SK-N-SH (cell line): ENCODE data around the gene ZNF445. TPM values are rescaled to one million over a fixed set of nuclear protein-coding genes. Genes with fewer than 3 reads are reported as not detected.

Experiments
- CTCF ChIA-PET: fragments of 300-600, 350-600 bp; formaldehyde crosslinking; extraction: SDS; loops from one replicate; lab custom pipeline; 2021; lab: Yijun Ruan, JAX
- POLR2A ChIA-PET: fragments of 350-600 bp; sonication (Branson Sonifier 250); formaldehyde crosslinking; extraction: SDS; loops from one replicate; lab custom pipeline; 2020; ENCODE audit warnings: antibody characterized with exemption, inconsistent platforms; lab: Yijun Ruan, JAX
- DNase-seq: peaks from one replicate; pipeline ENCODE4 v3.0.0; 2012
- H2AFZ ChIP-seq: fragments of 200-600 bp; sonication (generic); 2 replicates; pipeline ENCODE4 v1.8.1; 2016; ENCODE audit warnings: antibody characterized with exemption, mild to moderate bottlenecking, low read depth
- H3F3A ChIP-seq: fragments of 200-600 bp; sonication (generic); replicated peaks from 2 replicates; pipeline ENCODE3; 2016; ENCODE audit warnings: antibody characterized with exemption, mild to moderate bottlenecking; ENCODE audit not compliant: insufficient read depth
- H3K27ac ChIP-seq, 2 experiments: fragments of 200-500 bp in 1 of 2; fragments of 200-600 bp in 1 of 2; sonication (Bioruptor generic) in 1 of 2; sonication (generic), shearing (Covaris generic) in 1 of 2; 2 replicates each; pipeline versions ENCODE4 v1.5.1 to v1.6.1; 2014 to 2016; ENCODE audit warnings: low read depth in 2 of 2, inconsistent platforms in 1 of 2, low read length in 1 of 2, mild to moderate bottlenecking in 1 of 2, mixed read lengths in 1 of 2
- H3K27me3 ChIP-seq: fragments of 200-600 bp; sonication (generic), shearing (Covaris generic); 2 replicates; pipeline ENCODE4 v1.6.1; 2016; ENCODE audit warnings: mixed run types; ENCODE audit not compliant: insufficient read depth
- H3K36me3 ChIP-seq, 2 experiments: fragments of 200-500 bp in 1 of 2; fragments of 200-600 bp in 1 of 2; sonication (Bioruptor generic) in 1 of 2; sonication (generic) in 1 of 2; replicated peaks in 1 of 2; 2 replicates each; pipeline versions ENCODE3 to v1.5.1; 2014 to 2016; ENCODE audit warnings: low read length in 1 of 2, mild to moderate bottlenecking in 1 of 2; ENCODE audit not compliant: insufficient read depth in 2 of 2, control insufficient read depth in 1 of 2
- H3K4me1 ChIP-seq, 2 experiments: fragments of 200-500 bp in 1 of 2; fragments of 200-600 bp in 1 of 2; sonication (Bioruptor generic) in 1 of 2; sonication (generic), shearing (Covaris generic) in 1 of 2; 2 replicates each; pipeline versions ENCODE4 v1.5.1 to v1.6.1; 2014 to 2016; ENCODE audit warnings: low read depth in 1 of 2, low read length in 1 of 2, mixed run types in 1 of 2; ENCODE audit not compliant: insufficient read depth in 2 of 2, control insufficient read depth in 1 of 2
- H3K4me2 ChIP-seq: fragments of 200-600 bp; sonication (generic), shearing (Covaris generic); 2 replicates; pipeline ENCODE4 v1.6.1; 2017; ENCODE audit warnings: mixed run types
- H3K4me3 ChIP-seq, 2 experiments: fragments of 200-500 bp in 1 of 2; fragments of 200-600 bp in 1 of 2; sonication (Bioruptor generic) in 1 of 2; sonication (generic), shearing (Covaris generic) in 1 of 2; 2 replicates each; pipeline versions ENCODE4 v1.5.1 to v1.8.1; 2014 to 2016; ENCODE audit warnings: low read depth in 2 of 2, inconsistent platforms in 1 of 2, low read length in 1 of 2, mild to moderate bottlenecking in 1 of 2, mixed read lengths in 1 of 2, moderate library complexity in 1 of 2
- H3K79me2 ChIP-seq: fragments of 200-600 bp; sonication (generic); 2 replicates; pipeline ENCODE4 v1.8.1; 2017; ENCODE audit warnings: mild to moderate bottlenecking; ENCODE audit not compliant: insufficient read depth
- H3K9ac ChIP-seq: fragments of 200-600 bp; sonication (generic); 2 replicates; pipeline ENCODE4 v1.6.1; 2017; ENCODE audit warnings: mixed run types
- H3K9me2 ChIP-seq: fragments of 200-600 bp; sonication (generic); 2 replicates; pipeline ENCODE4 v1.6.1; 2017; ENCODE audit warnings: mixed run types
- H3K9me3 ChIP-seq: fragments of 200-600 bp; sonication (generic); 2 replicates; pipeline ENCODE4 v1.6.1; 2017; ENCODE audit warnings: mixed run types, mild to moderate bottlenecking, moderate library complexity
- H4K20me1 ChIP-seq: fragments of 200-600 bp; sonication (generic); 2 replicates; pipeline ENCODE4 v1.6.1; 2017; ENCODE audit warnings: mild to moderate bottlenecking, mixed run types; ENCODE audit not compliant: insufficient read depth
- CHD2 ChIP-seq: fragments of 150-350 bp; IDR thresholded peaks from 2 replicates; pipeline ENCODE4 v1.6.1; 2018; ENCODE audit warnings: low read length; ENCODE audit not compliant: partially characterized antibody
- CTCF ChIP-seq: fragments of 200-600 bp; sonication (generic); IDR thresholded peaks from 2 replicates; pipeline ENCODE4 v1.6.1; 2017; ENCODE audit warnings: antibody characterized with exemption, mild to moderate bottlenecking, moderate library complexity
- EZH2phosphoT487 ChIP-seq: fragments of 200-600 bp; sonication (generic); IDR thresholded peaks from 2 replicates; pipeline ENCODE4 v1.6.1; 2017; ENCODE audit warnings: low read depth, mixed run types, mild to moderate bottlenecking, antibody characterized with exemption, moderate library complexity, borderline replicate concordance
- FOSL2 ChIP-seq: IDR thresholded peaks from 2 replicates; pipeline ENCODE4 v1.4.0; 2012; ENCODE audit warnings: low read depth, mild to moderate bottlenecking, moderate library complexity, borderline replicate concordance
- GABPA ChIP-seq: IDR thresholded peaks from 2 replicates; pipeline ENCODE4 v1.4.0; 2012; ENCODE audit warnings: low read depth, mild to moderate bottlenecking
- MAX ChIP-seq: IDR thresholded peaks from 2 replicates; pipeline ENCODE4 v1.4.0; 2012; ENCODE audit warnings: low read depth
- MEF2A ChIP-seq: IDR thresholded peaks from 2 replicates; pipeline ENCODE4 v1.4.0; 2012; ENCODE audit warnings: low read depth, borderline replicate concordance
- NRF1 ChIP-seq: IDR thresholded peaks from 2 replicates; pipeline ENCODE4 v1.6.1; 2012; ENCODE audit warnings: low read depth, mild to moderate bottlenecking, low read length
- RAD21 ChIP-seq: IDR thresholded peaks from 2 replicates; pipeline ENCODE4 v1.6.1; 2012; ENCODE audit warnings: mild to moderate bottlenecking, low read length
- RFX5 ChIP-seq: IDR thresholded peaks from 2 replicates; pipeline ENCODE4 v1.6.1; 2012; ENCODE audit warnings: mild to moderate bottlenecking, improper control_type of control experiment, low read length
- RXRA ChIP-seq: IDR thresholded peaks from 2 replicates; pipeline ENCODE4 v1.4.0; 2012; ENCODE audit warnings: low read depth, mild to moderate bottlenecking, borderline replicate concordance
- TEAD4 ChIP-seq: IDR thresholded peaks from 2 replicates; pipeline ENCODE4 v1.4.0; 2012; ENCODE audit warnings: mild to moderate bottlenecking, borderline replicate concordance; ENCODE audit not compliant: insufficient read depth
- USF2 ChIP-seq: fragments of 150-350 bp; IDR thresholded peaks from 2 replicates; pipeline ENCODE4 v1.6.1; 2017; ENCODE audit warnings: antibody characterized with exemption, low read length, low read depth, borderline replicate concordance
- YY1 ChIP-seq: IDR thresholded peaks from 2 replicates; pipeline ENCODE4 v1.4.0; 2012; ENCODE audit warnings: low read depth, mild to moderate bottlenecking
- ZBTB33 ChIP-seq: IDR thresholded peaks from 2 replicates; pipeline ENCODE4 v1.4.0; 2012; ENCODE audit warnings: low read depth, borderline replicate concordance
- WGBS: methylation state at CpG from one replicate; pipeline ENCODE4 v1.1.6; 2017; ENCODE audit warnings: low lambda C conversion rate; 5-methylcytosine and 5-hydroxymethylcytosine counted together
- polyA plus RNA-seq, 3 experiments: library from polyadenylated mRNA; depleted of rRNA; stranded (reverse); fragments of >200 nt; gene quantifications; 2 replicates each; pipeline ENCODE4 v1.2.3, GENCODE V29; 2012

ZNF445 gene
- polyA plus RNA-seq, 1 of the 3 experiments (the other 2 are of a cell fraction): 2.2 TPM

GRCh38 chr3:44427683-44428082 is 49.8 kb downstream of the ZNF445 start:
- Histone ChIP-seq H3K36me3 (no peaks in the 10 kb centered on the region), H2AFZ (no peak overlapping the region), H3F3A (no peaks in the 10 kb centered on the region), H3K27me3 (no peaks in the 10 kb centered on the region), H3K4me2 (no peak overlapping the region), H3K79me2 (no peaks in the 10 kb centered on the region), H4K20me1 (no peaks in the 10 kb centered on the region), H3K4me3 (no peak overlapping the region), H3K4me1 (peaks cover 0 to 8% of the 10 kb centered on the region in 2 experiments; a peak in 1 of 4 replicates), H3K9me3 (no peaks in the 10 kb centered on the region), H3K9ac (no peak overlapping the region), H3K9me2 (no peaks in the 10 kb centered on the region), H3K27ac (no peak overlapping the region)
- no peak for DNase-seq
- CTCF ChIA-PET: no interaction called here
- TF ChIP-seq YY1 (no peak), CHD2 (no peak), MAX (no peak), RAD21 (no peak), RXRA (no peak), MEF2A (no peak), GABPA (no peak), EZH2phosphoT487 (no peak), FOSL2 (no peak), USF2 (no peak), TEAD4 (no peak), ZBTB33 (no peak), RFX5 (no peak), CTCF (no peak), NRF1 (no peak)
- POLR2A ChIA-PET: interaction anchor here (0.6 kb wide), 1 partner anchor 11 kb away, joined by 4 read pairs; no protein-coding TSS in a partner anchor
- WGBS: 59% methylated on average over 3 of the region's 3 CpGs
